GM04503 (cell line): ENCODE data around the gene NPAS3.

Source experiments
- DNase-seq: peaks from one replicate; pipeline ENCODE4 v3.0.0-alpha.2; 2012; ENCODE audit warnings: low read depth

NPAS3 gene

DNA sequence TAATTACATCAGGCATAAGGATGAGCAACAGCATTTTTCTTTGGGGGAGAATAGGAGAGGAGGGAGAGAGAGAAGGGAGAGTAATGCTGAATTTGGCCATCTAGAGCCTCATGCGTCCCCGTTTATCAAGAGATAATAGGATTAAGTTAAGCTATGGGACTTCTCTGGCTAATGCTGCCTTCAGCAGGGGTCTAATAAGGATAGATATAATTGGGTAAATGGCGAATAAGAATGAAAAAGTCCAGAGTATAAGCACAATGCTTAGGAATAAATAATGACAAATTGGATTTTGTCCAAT lies 542.2 kb downstream of the NPAS3 start:
- no peak for DNase-seq

DNA sequence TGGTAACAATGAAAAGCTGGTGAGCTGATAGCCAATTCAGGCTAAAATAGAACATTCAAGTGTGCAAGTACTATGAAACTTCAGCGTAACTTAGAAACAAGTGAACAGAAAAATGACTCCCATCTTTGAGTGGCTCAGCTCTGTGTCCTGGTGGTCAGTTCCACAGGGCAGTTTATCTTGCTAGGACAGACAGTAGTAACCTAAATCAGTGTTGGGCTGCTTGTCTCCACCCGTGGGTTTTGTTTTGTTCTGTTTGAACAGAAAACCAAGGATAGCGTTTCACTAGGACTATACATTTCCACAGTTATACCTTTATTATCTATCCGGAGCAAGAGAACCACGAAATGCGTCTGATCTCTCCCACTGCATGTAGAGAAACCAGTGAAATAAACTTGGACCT lies 544.4 kb downstream of the NPAS3 start:
- DNase-seq = no peak

DNA sequence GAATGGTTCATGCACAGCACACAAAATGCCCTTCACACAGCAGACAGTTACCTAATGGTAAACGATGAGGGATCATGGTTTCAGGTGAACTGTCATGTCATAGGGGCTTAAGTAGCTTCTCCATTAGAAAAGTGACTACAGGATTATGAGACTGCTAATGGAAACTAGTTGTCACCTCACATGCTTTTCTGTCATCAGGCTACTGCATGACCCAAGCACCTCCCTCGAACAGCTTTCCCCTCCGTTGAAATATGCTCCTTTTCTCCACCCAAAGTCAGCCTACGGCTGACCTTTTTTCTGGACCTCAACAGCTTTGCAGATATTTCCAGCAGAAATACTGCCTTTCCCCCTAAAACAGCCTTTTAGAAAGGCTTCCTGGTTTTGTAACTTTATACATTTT lies 544.9 kb downstream of the NPAS3 start:
- no peak for DNase-seq

DNA sequence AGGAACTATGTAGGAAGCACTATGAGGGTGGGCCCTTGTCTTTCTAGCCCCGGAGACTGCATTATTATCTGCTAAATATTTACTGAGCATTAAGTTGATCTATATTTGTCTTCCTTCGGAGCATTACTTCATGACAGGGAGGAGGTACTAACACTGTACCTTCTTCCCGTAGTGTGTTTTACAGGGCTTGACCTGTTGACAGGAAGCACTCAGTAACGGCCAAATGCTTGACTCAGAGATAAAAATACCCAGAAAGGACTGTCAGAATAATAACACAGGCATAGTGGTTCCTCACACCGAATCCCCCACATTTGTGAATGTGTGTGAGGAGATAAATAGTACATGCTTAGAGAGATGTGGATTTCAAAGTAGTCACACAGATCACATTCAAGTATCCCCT lies 545.6 kb downstream of the NPAS3 start:
- DNase-seq = no peak

DNA sequence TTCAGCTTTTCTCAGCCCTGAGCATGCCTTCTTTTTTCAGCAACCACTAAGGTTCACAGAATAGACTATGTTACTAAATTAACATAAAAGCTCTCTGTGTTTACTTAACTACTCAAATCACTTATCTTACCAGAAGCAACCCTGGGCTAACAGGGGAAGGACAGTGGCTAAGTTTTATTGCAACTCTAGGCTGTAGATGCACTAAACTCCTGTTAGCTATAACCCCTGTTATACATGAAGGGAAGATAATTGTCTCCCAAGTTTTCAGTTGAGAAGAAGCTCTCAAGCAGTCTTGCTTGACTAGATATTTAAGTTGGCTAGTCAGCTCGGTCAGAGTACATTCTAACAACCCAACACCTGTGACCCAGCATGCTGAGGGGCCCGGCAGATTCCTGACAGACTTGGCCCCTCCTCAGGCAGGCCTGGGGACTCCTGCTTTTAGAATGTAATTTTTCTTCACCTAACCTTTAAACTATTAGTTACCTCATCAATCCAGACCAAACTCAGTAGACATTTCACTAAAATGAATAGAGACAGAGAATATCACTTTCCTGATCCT lies 547.7 kb downstream of the NPAS3 start:
- DNase-seq = no peak

DNA sequence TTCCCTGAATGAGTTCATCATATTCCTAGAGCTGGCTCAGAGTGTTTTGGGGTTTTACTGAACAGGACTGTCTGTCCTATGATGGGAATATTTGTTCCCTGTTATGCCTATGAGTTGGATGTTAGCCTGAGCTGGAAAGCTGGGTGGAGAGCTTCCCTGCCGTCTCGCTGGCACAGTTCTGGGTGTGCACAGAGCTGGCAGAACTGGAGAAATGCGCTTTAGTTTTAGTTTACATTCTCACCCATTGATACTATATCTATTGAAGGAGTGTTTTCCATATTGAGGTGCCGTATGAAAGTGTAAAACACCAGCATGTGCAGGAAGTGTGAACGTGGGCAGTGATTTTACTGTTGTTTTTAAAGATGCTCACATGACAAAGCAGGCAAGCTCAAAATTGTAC lies 549.9 kb downstream of the NPAS3 start:
- DNase-seq = no peak

DNA sequence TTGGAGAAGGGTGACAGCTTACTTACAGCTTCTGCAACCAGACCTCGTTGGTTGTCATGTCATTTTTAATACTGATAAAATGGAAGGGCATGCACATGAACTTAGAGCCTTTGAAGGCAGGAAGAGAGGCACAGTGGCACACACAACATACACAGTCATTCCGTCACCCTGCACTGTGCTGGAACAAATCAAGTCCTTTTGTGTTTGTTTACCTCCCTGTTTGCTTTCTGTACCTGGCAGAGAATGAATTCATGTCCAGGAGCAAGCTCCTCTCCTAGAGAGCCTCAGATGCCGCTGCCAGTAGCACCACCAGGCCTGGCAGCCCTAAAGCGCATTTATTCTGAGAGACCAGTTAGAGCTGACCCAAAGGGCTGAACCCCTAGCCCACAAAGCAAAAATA lies 551.9 kb downstream of the NPAS3 start:
- DNase-seq = no peak

DNA sequence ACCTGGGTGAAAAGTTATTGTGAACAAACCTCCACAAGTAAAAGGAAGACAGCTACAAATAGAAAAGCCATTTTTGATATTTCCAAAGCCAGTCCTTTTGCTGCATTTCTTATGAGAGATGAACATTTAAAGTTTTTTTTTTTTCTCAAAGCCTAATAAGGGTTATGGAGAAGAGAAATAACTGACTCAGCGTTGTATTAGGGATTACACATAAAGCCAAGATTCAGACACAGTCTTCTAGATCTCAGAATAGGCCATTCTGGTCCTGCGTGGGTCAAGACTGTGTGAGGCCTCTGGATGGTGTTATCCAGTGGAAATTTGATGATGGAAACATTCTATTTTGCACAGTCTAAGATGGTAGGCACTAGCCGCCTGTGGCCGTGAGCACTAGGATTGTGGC lies 552.4 kb downstream of the NPAS3 start:
- DNase-seq = no peak

DNA sequence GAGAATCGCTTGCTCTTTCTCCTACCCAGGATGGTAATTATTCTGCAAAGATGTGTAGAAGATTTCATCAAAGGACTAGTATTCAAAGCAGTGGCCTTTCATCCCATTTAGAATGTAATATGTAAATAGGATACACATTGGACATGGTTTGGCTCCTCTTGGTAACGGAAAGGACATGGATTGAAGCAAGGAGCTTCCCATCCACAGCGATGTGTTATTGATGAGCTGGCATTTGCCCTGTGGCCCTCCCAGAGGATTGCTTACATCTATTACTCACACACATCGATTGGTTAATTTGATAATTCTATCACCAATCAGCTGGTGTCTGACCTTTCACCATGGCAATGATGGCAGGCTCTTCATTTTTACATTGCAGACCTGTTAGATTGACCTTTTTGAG lies 553.8 kb downstream of the NPAS3 start:
- no peak for DNase-seq

DNA sequence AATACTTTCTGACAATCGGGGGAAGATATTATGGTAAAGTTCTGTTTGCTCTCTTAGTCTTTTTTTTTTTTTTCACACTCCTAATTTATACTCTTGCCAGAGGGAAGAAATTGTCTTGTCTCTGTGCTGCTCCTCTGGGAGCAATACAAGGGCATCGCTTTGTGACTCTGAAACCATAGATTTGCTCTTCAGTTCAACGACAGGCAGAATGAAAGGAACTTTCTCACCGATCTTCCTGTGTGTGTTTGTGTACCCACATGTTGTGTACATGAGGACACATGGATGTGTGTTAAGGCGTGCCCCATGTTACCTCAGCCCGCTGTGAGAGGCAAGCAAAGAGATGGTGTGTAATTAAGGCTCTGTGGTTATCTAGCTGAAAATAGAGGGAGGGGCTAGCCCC lies 554.6 kb downstream of the NPAS3 start:
- DNase-seq = no peak

DNA sequence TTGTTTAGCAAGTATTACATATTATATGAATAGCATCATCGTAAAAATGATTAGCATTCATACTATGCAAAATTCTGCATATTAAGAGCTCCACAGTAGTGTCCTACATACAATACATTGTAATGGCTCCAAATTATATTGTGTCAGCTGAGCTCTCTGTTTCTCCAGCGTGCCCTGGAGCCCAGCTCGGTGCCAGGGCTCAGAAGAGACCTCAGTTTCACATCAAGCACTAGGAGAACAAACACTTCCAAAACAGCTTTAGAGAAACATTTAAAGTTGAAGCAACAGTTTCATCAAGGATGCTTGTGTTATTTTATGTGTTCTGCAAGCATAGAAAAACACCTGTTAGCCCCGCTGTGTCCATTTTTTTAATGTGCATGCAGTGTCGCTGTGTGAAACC lies 555.3 kb downstream of the NPAS3 start:
- DNase-seq = no peak

DNA sequence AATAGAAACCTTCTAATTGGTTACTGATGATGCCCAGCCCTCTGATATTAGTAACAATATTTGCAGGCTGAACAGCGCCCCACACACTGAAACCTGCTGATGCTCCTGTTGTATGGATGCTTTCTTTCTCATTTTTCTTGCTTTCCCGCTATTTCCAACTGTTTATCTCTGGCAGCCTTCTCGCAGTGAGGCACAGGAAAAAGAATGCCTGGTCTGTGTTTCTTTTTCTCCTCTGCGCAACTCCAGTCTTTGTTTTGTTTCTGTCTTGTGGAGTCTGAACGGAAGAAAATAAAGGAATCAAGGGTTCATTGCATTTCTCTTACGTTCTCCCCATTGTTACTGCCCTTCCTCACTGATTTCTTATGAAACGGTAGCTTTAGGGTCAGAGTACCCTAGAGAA lies 561.0 kb downstream of the NPAS3 start:
- DNase-seq = no peak

DNA sequence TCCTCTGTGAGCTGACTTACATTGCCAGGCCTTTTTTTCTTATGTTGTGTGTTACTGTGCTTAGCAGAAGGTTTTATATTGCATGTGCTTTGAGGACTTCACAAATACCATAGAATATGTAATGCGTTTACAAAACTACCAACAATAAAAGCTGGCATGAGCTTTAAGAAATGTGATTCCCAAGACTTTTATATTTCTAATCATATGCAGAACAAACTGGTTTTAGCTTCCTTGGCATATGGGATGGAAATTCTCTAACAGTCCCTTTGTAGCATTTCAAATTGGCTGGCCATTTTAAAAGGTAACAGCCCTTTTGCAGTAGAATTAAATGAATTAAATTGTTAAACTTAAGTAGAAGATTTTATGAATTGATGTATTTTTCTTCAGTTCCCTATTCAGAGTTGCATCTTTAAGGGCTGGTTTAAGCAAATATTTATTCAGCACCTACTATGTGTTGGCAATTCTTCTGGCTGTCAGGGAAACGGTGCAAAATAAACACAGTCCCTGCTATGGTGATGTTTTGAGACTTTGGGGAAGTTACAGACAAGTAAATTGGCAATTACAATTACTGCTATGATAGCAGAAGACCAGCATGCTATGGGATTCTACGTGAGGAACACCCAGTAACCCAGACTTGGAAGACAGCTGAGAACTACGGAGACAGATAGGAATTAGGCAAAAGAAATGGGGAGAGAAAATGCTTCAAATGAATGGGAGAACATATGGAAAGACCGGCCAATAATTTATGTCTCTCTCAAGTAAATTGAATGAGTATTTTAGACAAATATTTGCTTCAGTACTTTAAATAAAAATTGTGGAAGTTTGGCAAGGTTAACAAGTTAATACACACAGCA lies 565.8 kb downstream of the NPAS3 start:
- no peak for DNase-seq

DNA sequence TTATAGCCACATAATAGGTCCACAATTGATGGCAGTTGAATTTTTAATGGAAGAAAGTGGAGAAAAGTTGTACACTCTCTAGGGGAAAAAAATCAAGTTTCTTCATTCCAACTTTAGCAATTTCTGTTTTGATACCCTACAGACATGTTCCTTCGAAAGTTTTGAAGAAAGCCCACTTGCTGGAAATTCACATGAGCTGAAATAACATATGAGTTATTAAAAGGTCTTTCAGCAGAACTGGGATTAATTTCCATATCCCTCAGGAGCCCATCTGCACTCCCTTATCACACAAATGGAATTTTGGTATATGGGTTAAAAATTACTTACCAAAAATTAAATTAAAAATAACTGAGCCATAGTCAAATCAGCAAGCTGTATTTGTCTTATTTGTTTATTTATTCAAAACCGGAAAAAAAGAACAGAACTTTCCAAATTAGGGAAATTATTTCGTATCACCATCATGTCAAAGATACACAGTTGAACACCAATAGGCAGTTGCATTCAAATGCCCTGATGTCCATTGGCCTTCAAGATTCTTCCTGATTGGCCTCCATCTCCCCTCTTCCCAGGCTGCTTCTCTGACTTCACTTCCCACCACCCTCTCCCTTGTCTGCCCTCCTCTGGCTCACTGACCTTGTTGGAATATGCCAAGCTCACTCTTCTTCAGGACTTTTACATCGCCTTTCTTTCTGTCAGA lies 566.7 kb downstream of the NPAS3 start:
- DNase-seq = no peak

DNA sequence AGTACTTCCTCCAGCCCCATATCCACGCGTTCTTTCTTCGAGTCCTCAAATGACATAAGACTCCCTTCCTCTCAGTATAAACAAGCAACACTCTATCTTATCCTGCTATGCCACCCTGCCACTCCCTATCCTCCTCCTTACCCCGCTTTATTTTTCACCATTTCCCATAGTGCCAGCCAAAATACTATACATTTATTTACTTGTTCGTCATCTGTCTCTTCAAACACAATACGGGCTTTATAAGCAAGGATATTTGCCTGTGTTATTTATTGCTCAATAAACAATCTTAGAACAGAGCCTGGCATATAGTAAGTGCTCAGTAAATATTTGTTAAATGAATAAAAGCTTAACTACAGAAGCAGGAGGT lies 567.3 kb downstream of the NPAS3 start:
- DNase-seq = no peak

DNA sequence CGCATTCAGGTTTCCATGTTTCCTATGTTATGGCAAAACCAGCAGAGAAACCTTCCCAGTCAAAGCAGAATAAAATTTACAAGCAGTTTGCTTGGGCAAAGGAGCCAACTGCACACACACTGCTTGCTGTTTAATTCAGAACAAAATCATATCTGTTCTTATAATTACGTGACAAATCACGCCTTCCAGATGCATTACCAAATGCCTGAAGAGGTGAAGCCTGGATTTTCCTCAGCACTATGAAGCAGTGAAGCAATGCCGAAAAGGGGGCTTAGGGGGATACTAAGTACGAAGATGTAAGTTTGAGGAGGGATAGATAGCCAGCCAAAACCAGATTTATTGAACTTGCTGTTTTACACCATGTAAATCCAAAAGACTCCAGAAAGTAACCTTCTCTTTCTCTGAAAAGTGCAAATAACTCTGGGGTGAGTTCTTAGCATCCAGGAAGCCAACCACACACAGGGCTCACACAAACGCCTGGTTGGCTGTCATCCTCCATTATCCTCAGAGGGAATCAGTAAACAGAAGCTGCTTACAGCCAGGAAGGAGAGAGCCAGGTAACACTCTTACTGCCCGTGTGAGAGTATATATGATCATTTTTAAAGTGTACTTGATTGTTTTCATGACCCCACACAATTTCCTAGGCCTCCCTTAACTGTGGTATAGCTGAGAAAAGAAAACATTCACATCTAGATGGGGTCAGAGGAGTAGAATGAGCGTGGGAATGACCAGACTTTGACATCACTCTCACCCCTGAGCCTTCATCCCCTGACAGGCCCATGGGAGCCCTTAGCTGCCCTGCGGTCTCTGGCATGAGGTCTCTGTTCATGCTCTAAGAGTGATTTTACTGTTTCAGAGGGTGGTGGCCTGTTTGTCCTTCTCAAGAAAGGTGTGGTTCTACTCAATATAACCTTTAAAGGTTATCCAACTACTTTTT lies 569.7 kb downstream of the NPAS3 start:
- DNase-seq = no peak

DNA sequence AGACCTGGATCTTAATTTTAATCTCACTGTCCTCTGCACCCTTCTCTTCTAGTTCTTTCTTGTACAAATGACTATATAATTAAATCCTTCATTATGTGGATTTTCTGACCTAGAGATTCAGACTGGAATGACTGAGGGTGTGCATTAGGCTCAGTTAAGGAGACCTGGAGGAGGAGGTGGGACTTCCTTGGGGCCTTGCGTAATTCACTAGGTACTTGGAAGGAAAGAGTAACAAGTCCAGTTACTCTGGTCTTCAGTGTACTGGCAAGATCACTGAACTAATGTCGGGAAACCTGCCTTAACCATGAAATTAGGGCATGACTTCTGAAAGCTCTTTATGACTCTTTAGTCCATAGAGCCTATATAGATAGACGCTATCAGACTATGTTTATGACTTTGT lies 570.8 kb downstream of the NPAS3 start:
- DNase-seq = no peak

DNA sequence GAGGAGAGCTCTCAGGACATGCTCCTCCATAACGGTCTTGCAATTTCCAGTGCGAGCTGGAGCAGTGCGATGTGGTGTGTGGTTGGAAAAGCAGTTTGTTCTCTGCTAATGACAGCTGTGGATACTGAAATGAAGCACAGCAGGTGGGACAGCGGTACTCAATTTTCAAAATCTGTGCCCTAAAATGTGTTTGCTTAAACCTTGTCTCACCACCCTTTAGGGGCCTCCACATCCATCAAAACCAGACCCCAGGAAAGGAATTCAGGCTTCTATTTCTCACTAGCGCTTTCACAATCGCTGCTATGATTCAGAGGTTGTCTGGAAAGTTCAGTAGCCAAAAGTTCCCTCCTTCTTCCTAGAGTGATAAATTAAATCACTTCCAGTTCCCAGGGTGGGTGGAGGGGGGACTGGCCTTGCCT lies 571.4 kb downstream of the NPAS3 start:
- peak; percentile 25 for DNase-seq

DNA sequence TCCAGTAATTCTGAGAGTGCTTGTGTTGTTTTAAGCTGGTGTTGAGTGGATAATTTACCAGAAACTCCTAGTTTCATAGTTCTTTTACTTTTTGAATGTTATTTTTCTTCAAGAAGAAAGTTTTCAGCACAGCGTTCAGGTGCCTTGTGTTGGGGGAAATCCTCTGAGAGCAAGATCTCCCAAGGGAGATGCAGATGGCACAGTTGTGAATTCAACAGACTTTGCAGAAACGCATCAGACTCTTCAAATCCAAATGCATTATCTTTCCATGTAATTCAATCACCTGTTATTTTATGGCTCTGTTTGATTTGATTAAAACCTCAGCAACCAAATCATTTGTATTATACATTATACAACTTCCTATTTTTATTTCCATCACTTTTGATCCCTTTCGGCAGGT lies 572.3 kb downstream of the NPAS3 start:
- no peak for DNase-seq

DNA sequence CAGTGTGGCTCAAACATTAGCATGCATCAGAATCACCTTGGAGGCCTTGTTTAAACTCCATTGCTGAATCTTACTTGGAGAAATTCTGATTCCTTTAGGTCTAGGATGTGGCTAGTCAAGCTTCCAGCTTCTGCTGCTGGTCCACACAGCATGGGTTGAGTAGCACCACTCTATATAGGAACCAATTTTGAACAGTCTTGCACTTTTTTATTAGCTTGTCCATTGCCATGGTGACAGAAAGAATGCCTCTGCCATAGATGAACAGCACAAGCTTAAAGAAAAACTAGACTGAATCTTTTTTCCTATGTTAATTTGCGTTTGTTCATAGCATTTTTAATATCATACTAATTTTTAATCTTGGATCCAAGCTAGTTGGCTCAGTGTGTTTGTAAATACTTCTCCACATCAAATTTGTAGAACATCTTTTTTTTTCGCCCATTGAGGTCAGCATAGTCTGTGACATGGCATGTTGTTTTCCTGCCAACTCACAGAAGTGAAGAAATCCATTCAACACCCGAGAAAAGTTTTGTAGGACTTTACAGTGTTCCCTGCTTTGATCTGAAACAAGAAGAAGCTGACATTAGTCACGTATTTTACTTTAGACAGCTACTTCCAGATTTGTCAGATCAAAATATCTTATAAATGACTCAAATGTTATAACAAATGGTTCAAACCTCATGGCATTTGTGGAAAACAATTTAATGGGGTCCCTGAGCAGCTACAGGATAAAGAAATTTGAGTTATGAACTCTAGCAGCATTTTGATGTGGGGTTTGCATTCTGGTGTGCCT lies 573.4 kb downstream of the NPAS3 start:
- peak; percentile 58 for DNase-seq

DNA sequence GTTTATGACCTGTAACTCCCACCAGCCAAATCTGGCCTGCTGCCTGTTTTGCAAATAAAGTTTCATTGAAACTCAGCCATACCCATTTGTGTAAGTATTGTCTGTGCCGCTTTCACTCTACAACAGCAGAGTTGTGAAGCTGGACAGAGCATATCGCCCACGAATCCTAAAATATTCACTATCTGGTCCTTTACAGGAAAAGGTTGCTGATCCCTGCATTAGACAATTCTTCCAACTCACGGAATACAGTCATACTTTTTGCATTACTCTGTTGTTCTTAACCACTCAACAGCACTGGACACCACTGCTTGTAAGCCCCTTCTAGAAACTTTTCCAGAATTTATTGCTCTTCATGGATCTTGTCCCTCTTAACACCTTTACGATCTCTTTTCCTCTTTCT lies 576.8 kb downstream of the NPAS3 start:
- DNase-seq = no peak

DNA sequence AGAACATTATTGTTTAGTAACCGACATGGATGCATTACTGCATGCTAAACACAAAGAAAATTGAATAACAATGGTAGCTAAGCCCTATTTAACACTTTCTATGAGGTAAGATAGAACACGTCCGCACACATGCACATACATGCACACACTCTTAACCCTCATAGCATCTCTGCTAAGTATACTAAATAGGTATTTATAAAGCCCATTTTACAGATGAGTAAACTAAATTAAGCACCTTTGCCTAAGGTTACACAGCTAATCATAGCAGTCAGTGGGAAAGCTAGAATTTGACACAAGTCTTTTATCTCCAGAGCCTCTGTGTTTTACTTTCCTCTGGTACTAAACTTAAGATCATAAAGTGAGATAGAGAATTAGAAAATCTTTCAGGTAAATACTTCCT lies 577.2 kb downstream of the NPAS3 start:
- DNase-seq = no peak
